NT2/D1 (cell line): Measurements from ENCODE around the gene MBOAT1.

Experiments
- SUZ12 ChIP-seq: IDR thresholded peaks from 2 replicates; pipeline ENCODE4 v1.6.1; 2011; ENCODE audit not compliant: insufficient read length, insufficient read depth; ENCODE audit errors: extremely low read depth
- ZNF274 ChIP-seq: IDR thresholded peaks from 2 replicates; pipeline ENCODE4 v1.6.1; 2011; ENCODE audit warnings: mild to moderate bottlenecking, low read depth, low read length

- TF ChIP-seq ZNF274 (no peak), SUZ12 (no peak)
Observed at GRCh38 chr6:20169119-20169557, 43.1 kb downstream of the MBOAT1 start.
